Medulla oblongata (tissue), 1 donor: ENCODE results near the gene STIMATE.

Source experiments
- DNase-seq: peaks from one replicate; pipeline ENCODE4 v3.0.0-alpha.2; 2015; ENCODE audit errors: extremely low spot score

Gene STIMATE

GRCh38 chr3:52894756-52895155, 2.6 kb downstream of the STIMATE start:
- no peak for DNase-seq

DNA sequence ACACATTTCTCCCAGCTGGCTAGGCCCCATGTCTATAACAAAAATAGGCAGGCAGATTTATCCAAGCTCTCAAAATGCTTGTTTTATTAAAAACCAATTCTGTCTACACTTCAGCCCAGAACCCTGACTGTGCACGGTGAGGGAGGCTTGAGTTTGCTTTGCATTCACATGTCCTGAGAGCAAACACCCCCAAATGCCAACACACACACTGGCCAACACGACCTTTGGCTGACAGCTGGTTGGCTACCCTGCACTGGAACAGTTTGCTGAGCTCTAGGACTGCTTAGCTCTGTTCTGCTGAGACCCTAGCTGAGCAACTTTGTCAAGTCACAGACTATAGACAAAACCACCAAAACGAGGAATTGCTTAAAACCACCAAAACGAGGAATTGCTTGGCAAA, 3.6 kb downstream of the STIMATE start:
- DNase-seq: peak; percentile 45

GRCh38 chr3:52892625-52893311, 4.6 kb downstream of the STIMATE start:
- peak; percentile 29 for DNase-seq

- DNase-seq: peak; percentile 30
Measured at GRCh38 chr3:52892290-52892624, 5.1 kb downstream of the STIMATE start.

GRCh38 chr3:52891615-52892081, 5.7 kb downstream of the STIMATE start:
- DNase-seq: peak; percentile 79

DNA sequence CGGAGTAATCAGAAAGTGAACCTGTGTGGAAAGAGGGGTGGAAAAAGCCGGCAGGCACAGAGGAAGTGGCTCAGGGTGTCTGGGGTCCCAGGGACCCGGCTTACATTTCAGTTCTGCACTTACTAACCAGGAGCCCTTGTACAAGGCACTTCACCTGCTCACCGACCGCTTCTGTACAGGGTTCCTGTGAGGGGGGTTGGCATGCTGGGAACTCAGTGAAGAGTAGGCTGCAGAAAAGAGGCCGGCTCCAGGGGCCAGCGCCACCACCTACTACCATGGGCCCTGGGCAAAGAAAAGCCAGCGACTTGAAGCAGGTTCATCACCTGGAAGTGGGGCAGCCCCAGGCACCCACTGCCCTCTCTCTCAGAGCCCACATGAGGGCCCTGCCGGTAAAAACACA, 6.2 kb downstream of the STIMATE start:
- DNase-seq: no peak

- no peak for DNase-seq
Measured at GRCh38 chr3:52890735-52891134, 6.6 kb downstream of the STIMATE start.

DNA sequence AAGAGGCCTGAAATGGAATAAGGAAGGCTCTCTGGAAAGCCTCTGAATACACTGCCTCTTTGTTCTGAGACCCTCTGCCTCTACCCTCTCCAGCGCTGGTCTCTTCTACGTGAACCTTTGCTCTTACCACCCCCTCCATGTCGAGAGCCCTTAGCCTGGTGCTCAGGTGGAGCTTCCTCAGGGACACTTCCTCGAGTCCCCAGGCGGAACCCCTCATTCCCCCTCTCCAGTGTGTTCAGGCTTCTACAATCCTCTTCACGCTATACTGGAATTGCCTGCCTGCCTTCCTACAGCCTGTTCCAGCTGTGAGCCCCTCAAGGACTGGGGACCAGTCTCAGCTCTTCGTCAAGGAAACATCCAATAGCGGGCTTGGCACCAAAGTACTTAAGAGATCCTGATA, 7.4 kb downstream of the STIMATE start:
- no peak for DNase-seq

- DNase-seq: no peak
Measured at GRCh38 chr3:52887166-52887565, 10.2 kb downstream of the STIMATE start.

- DNase-seq: no peak
Measured at GRCh38 chr3:52886049-52886730, 11.2 kb downstream of the STIMATE start.

GRCh38 chr3:52882377-52882776, 15.0 kb downstream of the STIMATE start:
- DNase-seq: no peak

DNA sequence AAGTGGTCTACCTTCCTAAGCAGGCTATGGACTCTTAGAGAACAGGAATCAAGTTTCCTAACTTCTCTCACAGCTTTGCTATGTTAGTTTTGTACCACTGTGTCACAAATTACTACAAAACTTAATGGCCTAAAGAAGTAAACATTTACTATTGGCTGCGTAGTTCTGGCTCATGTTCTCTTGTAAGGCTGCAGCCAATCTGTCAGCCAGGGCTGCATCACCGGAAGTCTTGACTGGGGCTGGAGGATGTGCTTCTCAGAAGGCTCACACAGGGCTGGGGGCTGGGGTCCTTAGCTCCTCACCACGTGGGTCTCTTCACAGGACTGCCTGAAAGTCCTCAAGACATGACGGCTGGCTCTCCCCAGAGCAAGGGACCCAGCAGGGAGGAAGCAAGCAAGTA, 15.5 kb downstream of the STIMATE start:
- no peak for DNase-seq

DNA sequence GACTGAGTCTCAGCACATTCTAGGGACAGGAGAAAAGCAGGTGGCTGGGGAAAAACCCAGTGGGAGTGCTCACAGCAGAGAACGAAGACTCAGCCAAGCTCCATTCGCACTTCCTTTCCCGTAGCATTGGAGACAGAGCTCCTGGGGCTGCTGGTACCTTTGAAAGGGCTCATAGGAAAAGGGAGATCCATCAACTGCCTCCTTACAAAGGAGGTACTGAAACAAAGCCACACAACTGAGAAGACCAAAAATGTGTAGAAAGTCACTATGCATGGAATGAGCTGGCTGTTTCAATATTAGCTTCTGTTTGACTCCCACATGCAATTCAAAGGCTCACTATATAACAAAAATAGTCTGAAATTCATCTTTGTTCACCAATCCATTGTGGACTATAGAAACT, 16.9 kb downstream of the STIMATE start:
- no peak for DNase-seq

GRCh38 chr3:52880047-52880446, 17.3 kb downstream of the STIMATE start:
- DNase-seq: no peak

DNA sequence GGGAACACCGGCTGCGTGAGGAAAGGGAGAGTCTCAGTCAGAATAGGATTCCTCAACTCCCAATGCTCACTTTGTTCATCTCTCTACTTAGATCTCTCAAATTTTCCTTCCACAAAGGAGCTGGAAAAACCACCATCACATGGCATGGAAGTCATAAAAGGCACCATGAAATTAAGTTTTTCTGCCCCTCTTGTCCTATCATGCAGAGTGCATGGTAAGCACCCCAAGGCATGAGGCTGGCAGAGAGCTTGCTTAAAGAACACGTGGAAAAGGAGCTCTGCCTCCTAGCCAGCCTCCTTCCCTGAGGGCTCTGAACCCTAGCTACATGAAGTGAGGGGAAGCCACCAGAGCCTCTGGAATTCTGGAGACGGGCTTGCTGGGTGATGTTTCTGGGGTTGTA, 17.8 kb downstream of the STIMATE start:
- no peak for DNase-seq

DNA sequence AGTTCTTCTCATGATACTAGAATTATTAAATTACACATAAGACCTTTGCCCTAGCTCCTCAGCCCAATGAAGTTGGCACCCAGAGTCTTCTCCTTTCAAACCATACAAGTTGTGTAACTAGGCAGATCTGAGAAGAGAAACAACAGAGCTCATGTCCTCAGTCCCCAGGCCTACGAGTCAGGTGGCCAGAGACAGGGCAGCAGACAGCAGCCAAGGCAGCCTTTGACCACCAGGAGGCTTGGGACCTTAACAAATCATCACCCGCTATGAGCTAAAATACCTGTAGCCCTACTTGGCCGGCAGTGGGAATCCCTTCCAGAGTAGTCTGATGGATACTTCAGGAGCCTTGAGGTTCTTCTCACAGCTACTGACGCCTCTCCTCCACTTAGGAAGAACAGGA, 18.3 kb downstream of the STIMATE start:
- no peak for DNase-seq

DNA sequence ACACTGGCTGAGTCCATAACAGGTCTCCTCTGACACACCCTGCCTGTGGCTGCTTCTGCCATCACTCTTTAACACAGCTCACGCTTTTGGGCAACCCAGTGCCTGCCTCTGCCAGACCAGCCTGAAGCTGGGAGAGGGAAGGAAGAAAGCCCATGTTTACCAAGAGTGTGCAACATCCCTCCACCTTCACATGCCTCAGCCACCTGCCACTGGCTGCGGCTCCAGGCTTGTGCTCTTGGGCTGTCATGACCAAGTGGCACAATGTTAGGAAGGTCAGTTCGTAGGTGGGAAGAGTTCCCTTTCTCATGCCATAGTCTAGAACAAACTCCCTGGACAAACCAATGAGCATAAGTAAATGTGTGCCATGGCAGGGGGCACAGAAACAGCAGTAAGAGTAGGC, 20.3 kb downstream of the STIMATE start:
- no peak for DNase-seq

- DNase-seq: no peak
Measured at GRCh38 chr3:52874864-52875587, 22.3 kb downstream of the STIMATE start.

- DNase-seq: no peak
Measured at GRCh38 chr3:52874160-52874701, 23.1 kb downstream of the STIMATE start.

- peak; percentile 27 for DNase-seq
Measured at GRCh38 chr3:52873433-52874159, 23.8 kb downstream of the STIMATE start.

DNA sequence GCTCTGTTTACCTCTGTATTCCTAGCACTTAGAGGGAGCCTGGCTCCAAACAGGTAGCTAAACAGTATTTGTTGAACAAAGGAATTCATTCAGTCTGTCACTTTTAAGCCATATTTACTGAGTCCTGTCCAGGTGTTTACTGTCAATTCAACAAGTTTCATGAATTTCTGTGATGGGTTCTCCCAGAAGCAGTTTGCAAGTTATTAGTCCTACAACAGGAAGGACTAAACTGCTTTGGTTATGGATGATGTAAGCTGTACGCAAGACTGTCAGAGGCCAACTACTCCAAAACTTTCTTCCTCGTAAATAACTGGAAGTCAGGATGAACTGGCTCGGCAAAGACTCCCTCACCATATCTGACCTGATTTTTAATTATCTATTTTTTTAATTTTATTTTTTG, 25.1 kb downstream of the STIMATE start:
- no peak for DNase-seq

- no peak for DNase-seq
Measured at GRCh38 chr3:52871761-52872160, 25.6 kb downstream of the STIMATE start.
